Sigmoid colon (tissue), 4 donors: ENCODE results near the gene CNN3.

ENCODE experiments used
- CTCF ChIP-seq, 4 experiments: fragments of 450-650 bp in 3 of 4; fragments of 200-600 bp in 1 of 4; IDR thresholded peaks; one replicate each; pipeline ENCODE4 v1.5.1; 2016 to 2019; ENCODE audit warnings: antibody characterized with exemption in 4 of 4, mild to moderate bottlenecking in 3 of 4, moderate library complexity in 2 of 4
- EP300 ChIP-seq, 4 donors: sonication (generic); formaldehyde crosslinking; IDR thresholded peaks; one replicate each; pipeline ENCODE4 v1.6.1; 2017; ENCODE audit warnings: antibody characterized with exemption in 4 of 4
- POLR2A ChIP-seq, 2 donors: fragments of 450-650 bp; IDR thresholded peaks; one replicate each; pipeline ENCODE4 v1.6.1; 2016; ENCODE audit warnings: antibody characterized with exemption in 2 of 2, mild to moderate bottlenecking in 2 of 2, moderate library complexity in 2 of 2
- POLR2AphosphoS5 ChIP-seq, 4 donors: sonication (generic); formaldehyde crosslinking; IDR thresholded peaks; one replicate each; pipeline ENCODE4 v1.6.1; 2017; ENCODE audit warnings: antibody characterized with exemption in 4 of 4

- TF ChIP-seq CTCF (IDR thresholded peaks at IDR 0.05) (no peak), EP300 (IDR thresholded peaks at IDR 0.05) (no peak), POLR2A (IDR thresholded peaks at IDR 0.05) (no peak), POLR2AphosphoS5 (IDR thresholded peaks at IDR 0.05) (no peak)
Observed at GRCh38 chr1:94961582-94961981, 34.7 kb upstream of the CNN3 start.
